ENCODE results near the gene ERH.

The ERH gene

DNA sequence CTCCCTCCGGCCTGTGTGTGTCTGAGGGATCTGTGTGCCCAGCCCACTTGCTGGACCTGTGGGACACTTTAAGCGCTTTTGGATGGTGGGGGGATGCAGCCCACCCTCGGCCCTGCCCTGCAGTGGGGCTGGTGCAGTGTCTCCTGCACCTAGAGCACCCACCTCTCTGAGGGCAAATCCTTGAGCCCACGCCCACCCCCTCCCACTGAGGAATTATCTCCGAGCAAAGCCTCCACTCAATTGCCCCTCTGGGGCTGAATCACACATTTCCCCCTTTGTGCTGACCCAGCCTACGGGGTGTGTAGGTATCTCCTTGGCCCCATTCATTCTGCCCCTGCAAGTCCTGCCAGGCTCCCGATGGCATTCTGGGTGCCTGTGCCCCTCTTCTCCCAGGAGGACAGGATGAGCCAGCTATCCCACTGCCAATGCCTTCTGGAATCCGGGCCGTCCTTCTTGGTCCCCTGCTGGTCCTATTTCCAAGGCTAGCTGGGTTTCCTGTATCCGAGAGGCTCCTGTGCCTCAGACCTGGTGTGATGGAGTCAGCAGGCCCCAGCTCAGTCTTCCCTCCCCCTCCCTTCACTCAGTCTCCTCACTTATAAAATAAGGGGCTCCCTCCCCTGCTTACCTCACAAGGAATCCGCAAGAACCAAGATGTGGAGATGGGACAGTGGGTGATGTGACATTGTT lies 48.9 kb downstream of the ERH start:
- TF ChIP-seq, protein P1, sequence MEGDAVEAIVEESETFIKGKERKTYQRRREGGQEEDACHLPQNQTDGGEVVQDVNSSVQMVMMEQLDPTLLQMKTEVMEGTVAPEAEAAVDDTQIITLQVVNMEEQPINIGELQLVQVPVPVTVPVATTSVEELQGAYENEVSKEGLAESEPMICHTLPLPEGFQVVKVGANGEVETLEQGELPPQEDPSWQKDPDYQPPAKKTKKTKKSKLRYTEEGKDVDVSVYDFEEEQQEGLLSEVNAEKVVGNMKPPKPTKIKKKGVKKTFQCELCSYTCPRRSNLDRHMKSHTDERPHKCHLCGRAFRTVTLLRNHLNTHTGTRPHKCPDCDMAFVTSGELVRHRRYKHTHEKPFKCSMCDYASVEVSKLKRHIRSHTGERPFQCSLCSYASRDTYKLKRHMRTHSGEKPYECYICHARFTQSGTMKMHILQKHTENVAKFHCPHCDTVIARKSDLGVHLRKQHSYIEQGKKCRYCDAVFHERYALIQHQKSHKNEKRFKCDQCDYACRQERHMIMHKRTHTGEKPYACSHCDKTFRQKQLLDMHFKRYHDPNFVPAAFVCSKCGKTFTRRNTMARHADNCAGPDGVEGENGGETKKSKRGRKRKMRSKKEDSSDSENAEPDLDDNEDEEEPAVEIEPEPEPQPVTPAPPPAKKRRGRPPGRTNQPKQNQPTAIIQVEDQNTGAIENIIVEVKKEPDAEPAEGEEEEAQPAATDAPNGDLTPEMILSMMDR (IDR thresholded peaks at IDR 0.05; ENCODE audit: borderline replicate concordance, control extremely low read depth, extremely low read depth, insufficient read depth, missing control alignments) = no peak
- no peak for DNase-seq (ENCODE audit: low spot score)
- in situ Hi-C loops (cut with MboI; ENCODE audit: low sequenced_read_pairs, unreplicated experiment) = no loop called here

DNA sequence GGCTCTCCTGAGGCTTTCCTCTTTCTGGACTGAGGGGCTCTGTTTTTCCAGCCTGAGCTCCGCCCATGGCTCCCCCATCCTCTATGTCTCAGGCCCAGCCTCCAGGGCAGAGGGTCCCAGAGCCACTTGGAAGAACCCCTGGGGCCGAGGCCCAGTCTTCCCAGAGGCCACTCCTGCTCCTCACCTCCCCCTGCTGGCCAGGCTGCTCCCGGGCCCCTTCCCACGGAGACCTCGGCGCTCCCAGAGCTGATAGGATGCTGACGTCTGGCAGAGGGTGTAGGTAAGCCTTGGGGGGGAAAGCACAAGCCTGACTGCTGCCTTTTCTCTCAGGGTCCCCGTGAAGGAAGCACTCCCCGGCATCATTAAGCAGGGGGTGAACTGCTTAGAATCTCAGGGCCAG lies 51.4 kb downstream of the ERH start:
- DNase-seq (ENCODE audit: low spot score) = peak; percentile 55
- in situ Hi-C loops (cut with MboI; ENCODE audit: low sequenced_read_pairs, unreplicated experiment) = no loop called here

DNA sequence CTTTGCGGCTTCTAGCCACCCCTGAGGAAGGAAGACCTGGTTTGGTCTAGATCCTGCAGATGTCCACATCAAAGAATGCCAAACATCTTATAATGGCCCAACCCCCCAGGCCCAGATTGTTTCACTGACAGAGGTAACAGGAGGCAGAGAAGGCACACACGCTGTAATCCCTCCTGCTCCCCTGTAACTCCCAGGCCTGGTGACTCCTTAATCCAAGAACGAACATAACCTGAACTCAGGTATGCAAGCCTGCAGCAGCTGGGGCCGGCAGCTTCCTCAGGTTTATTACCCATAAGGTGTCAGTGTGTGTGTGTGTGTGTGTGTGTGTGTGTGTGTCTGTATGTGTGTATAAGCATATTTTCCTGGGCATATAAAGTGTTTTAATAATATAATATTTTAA lies 52.7 kb downstream of the ERH start:
- in situ Hi-C loops (cut with MboI; ENCODE audit: low sequenced_read_pairs, unreplicated experiment) = no loop called here
- TF ChIP-seq, protein P1 (IDR thresholded peaks at IDR 0.05; ENCODE audit: borderline replicate concordance, control extremely low read depth, extremely low read depth, insufficient read depth, missing control alignments) = no peak
- DNase-seq (ENCODE audit: low spot score) = no peak

More for the DNA sequence above, 51.4 kb downstream of the ERH start:
- TF ChIP-seq, protein P1 (IDR thresholded peaks at IDR 0.05; ENCODE audit: borderline replicate concordance, control extremely low read depth, extremely low read depth, insufficient read depth, missing control alignments) = peak; percentile 59

DNA sequence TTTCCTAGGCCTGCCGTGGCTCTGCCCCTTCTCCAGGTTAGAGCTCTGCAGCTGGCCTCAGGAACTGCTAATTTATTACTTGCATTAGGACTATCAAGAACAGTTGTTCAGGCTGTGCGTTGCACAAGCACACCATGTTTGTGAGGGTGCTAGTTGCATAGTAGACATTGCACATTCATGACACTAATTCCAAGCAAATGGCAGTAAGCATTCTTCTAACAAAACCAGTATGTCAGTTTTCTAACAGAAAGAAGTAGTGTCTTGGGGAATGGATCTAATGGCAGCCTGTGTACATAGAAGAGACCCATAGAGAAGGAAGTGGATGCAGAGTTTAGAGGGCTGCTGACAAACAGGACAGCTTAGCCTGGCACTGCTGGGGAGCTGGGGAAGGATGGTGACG lies 53.9 kb downstream of the ERH start:
- no peak for DNase-seq (ENCODE audit: low spot score)
- TF ChIP-seq, protein P1 (IDR thresholded peaks at IDR 0.05; ENCODE audit: borderline replicate concordance, control extremely low read depth, extremely low read depth, insufficient read depth, missing control alignments) = no peak
- in situ Hi-C loops (cut with MboI; ENCODE audit: low sequenced_read_pairs, unreplicated experiment) = no loop called here

DNA sequence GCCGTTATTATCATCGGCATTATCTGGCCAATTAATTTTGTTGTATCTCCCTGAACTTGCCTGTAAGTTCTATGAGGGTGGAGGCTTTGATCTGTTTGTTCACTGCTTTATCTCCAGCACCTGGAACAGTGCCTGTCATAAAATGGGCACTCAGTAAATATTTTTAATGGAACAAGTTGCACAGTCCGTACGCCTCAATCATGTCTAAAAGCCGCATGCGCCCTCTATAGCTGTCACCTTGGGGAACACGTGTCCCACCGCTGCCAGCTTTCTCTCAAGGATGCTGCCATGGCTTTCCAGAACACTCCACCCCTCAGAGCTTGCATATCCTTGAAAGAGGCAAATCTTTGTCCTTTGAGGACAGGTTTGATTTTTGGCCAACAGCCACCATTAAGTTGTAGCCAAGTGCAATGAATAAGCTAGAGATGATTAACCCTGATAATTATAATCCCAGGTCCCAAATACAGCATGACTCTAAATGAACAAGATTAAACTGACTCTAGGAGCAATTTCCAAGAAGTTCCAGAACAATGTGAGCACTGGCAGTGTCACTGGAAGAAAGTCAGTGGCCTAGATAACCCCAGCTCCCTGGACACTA lies 55.1 kb downstream of the ERH start:
- no peak for DNase-seq (ENCODE audit: low spot score)
- TF ChIP-seq, protein P1 (IDR thresholded peaks at IDR 0.05; ENCODE audit: borderline replicate concordance, control extremely low read depth, extremely low read depth, insufficient read depth, missing control alignments) = no peak
- in situ Hi-C loops (cut with MboI; ENCODE audit: low sequenced_read_pairs, unreplicated experiment) = no loop called here

DNA sequence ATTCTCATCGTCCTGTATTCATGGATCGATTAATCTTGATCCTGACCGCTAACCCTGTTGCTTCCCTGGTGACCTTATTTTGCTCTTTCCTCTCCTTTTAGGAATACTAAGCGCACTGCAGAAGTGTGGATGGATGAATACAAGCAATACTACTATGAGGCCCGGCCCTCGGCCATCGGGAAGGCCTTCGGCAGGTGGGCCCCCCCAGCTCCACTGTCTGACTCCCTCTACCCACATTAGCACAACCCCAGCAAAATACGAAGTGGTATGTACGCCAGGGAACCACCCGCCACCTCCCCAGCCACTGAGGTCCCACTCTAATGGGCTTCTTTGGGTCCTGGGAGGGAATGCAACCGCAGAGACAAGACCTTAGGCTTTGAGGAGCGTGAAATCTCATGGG lies 58.7 kb downstream of the ERH start:
- TF ChIP-seq, protein P1 (IDR thresholded peaks at IDR 0.05; ENCODE audit: borderline replicate concordance, control extremely low read depth, extremely low read depth, insufficient read depth, missing control alignments) = no peak
- in situ Hi-C loops (cut with MboI; ENCODE audit: low sequenced_read_pairs, unreplicated experiment) = no loop called here
- no peak for DNase-seq (ENCODE audit: low spot score)
